Panc1 (cell line): ENCODE data around the gene FOXK1. TPM values are rescaled to one million over a fixed set of nuclear protein-coding genes. Genes with fewer than 3 reads are reported as not detected.

Source experiments
- ATAC-seq: fragments of 200-7000 bp; cut with Tn5 transposase; 2 replicates; pipeline ENCODE4 v1.9.1; 2020; ENCODE audit warnings: mild to moderate bottlenecking, moderate library complexity
- Bru-seq: library from RNA; stranded (reverse); fragments of 400-500 nt; gene quantifications from one replicate; lab custom pipeline; 2021; lab: Mats Ljungman, UMichigan
- BruChase-seq, 2 experiments: library from RNA; stranded (reverse); fragments of 400-500 nt; gene quantifications; one replicate each; lab custom pipeline; 2021; lab: Mats Ljungman, UMichigan
- BruUV-seq: library from RNA; stranded (reverse); fragments of 400-500 nt; replicated peaks from 2 replicates; lab custom pipeline; 2021; lab: Mats Ljungman, UMichigan
- CTCF ChIA-PET: fragments of 300-600 bp; sonication (Branson Sonifier 250); formaldehyde crosslinking; loops from one replicate; lab custom pipeline; 2022; ENCODE audit warnings: antibody characterized with exemption; lab: Charles Lee
- POLR2A ChIA-PET: fragments of 300-600 bp; sonication (Branson Sonifier 250); formaldehyde crosslinking; loops from one replicate; lab custom pipeline; 2022; ENCODE audit warnings: antibody characterized with exemption; lab: Charles Lee
- DNase-seq: peaks from one replicate; pipeline ENCODE4 v3.0.0-alpha.2; 2010; ENCODE audit warnings: low read depth, low spot score
- H3K27ac ChIP-seq: 2 replicates; pipeline ENCODE4 v1.5.1; 2011; ENCODE audit warnings: mild to moderate bottlenecking, low read length, inconsistent platforms
- H3K27me3 ChIP-seq: fragments of 200-500 bp; sonication (Bioruptor generic); 2 replicates; pipeline ENCODE4 v1.6.0; 2014; ENCODE audit warnings: low read length, inconsistent platforms; ENCODE audit not compliant: control insufficient read depth, insufficient read depth
- H3K36me3 ChIP-seq: fragments of 200-500 bp; sonication (Bioruptor generic); 2 replicates; pipeline ENCODE4 v1.5.1; 2014; ENCODE audit warnings: inconsistent platforms, mild to moderate bottlenecking, low read length, moderate library complexity; ENCODE audit not compliant: control insufficient read depth, insufficient read depth
- H3K4me1 ChIP-seq: 2 replicates; pipeline ENCODE4 v1.5.1; 2011; ENCODE audit warnings: inconsistent platforms, mild to moderate bottlenecking, low read length, moderate library complexity; ENCODE audit not compliant: control insufficient read depth, insufficient read depth
- H3K4me3 ChIP-seq, 2 experiments: 2 replicates each; pipeline ENCODE4 v1.5.1; 2011 to 2012; ENCODE audit warnings: low read depth in 2 of 2, low read length in 2 of 2, mild to moderate bottlenecking in 2 of 2, inconsistent platforms in 1 of 2, moderate library complexity in 1 of 2
- H3K9me3 ChIP-seq: fragments of 200-500 bp; sonication (Bioruptor generic); 2 replicates; pipeline ENCODE4 v1.5.1; 2014; ENCODE audit warnings: low read depth, mild to moderate bottlenecking, inconsistent platforms, low read length, moderate library complexity; ENCODE audit not compliant: control insufficient read depth, insufficient read depth
- POLR2AphosphoS5 ChIP-seq: IDR thresholded peaks from 2 replicates; pipeline ENCODE4 v1.6.1; 2012; ENCODE audit warnings: mild to moderate bottlenecking, low read depth, low read length, moderate library complexity
- SIN3A ChIP-seq: IDR thresholded peaks from 2 replicates; pipeline ENCODE4 v1.6.1; 2012; ENCODE audit warnings: low read depth, mild to moderate bottlenecking, low read length, moderate library complexity, borderline replicate concordance; ENCODE audit not compliant: insufficient read depth
- TCF7L2 ChIP-seq: IDR thresholded peaks from 2 replicates; pipeline ENCODE4 v1.6.1; 2011; ENCODE audit warnings: mild to moderate bottlenecking, low read depth, low read length, inconsistent platforms
- in situ Hi-C: cut with HindIII; loops from 2 replicates; pipeline ENCODE4 v1.10.0; 2016; ENCODE audit warnings: low sequenced_read_pairs, low pct_unique_long_range_greater_than_20kb
- intact Hi-C: fragments of 100-400 bp; cut with micrococcal nuclease; formaldehyde crosslinking; loops from one replicate; pipeline ENCODE4 v1.10.0; 2022; ENCODE audit not compliant: unreplicated experiment
- long read RNA-seq: library from polyadenylated mRNA; unstranded; transcript quantifications from one replicate; pipeline ENCODE4 v2.0.0, GENCODE V29; 2021; ENCODE audit not compliant: unreplicated experiment
- polyA plus RNA-seq: library from polyadenylated mRNA; unstranded; fragments of >200 nt; gene quantifications from one replicate; pipeline ENCODE4 v1.2.1, GENCODE V29; 2012; ENCODE audit warnings: missing spikeins; ENCODE audit not compliant: insufficient read length
- total RNA-seq: library from RNA; stranded (reverse); gene quantifications from one replicate; pipeline ENCODE4 v1.2.1, GENCODE V29; 2021; ENCODE audit not compliant: unreplicated experiment
- TF ChIP-seq, protein P1 (sequence below), 2 experiments: IDR thresholded peaks; 2 replicates each; pipeline ENCODE4 v1.6.1; 2011 to 2012; ENCODE audit warnings: low read depth in 2 of 2, control low read depth in 1 of 2, low read length in 1 of 2, mild to moderate bottlenecking in 1 of 2, moderate library complexity in 1 of 2; ENCODE audit not compliant: insufficient read depth in 1 of 2
- TF ChIP-seq, protein P2 (sequence below): fragments of 450-650 bp; IDR thresholded peaks from 2 replicates; pipeline ENCODE4 v1.5.1; 2017; ENCODE audit warnings: mild to moderate bottlenecking

Gene FOXK1
- total RNA-seq (72.7 TPM), Bru-seq, nascent RNA (percentile 85 among the genes with signal in this experiment), BruChase-seq, experiment 1, labeled RNA remaining after a 2-hour chase (percentile 91 among the genes with signal in this experiment), BruChase-seq, experiment 2, labeled RNA remaining after a 6-hour chase (percentile 95 among the genes with signal in this experiment)
- 17.7 TPM for polyA plus RNA-seq
- long read RNA-seq, full-length matches to known transcripts: 1 of 71 reads
- long read RNA-seq, partial matches to known transcripts: 5 of 71 reads
- long read RNA-seq, other reads (novel, unspliced or antisense): 65 of 71 reads

DNA sequence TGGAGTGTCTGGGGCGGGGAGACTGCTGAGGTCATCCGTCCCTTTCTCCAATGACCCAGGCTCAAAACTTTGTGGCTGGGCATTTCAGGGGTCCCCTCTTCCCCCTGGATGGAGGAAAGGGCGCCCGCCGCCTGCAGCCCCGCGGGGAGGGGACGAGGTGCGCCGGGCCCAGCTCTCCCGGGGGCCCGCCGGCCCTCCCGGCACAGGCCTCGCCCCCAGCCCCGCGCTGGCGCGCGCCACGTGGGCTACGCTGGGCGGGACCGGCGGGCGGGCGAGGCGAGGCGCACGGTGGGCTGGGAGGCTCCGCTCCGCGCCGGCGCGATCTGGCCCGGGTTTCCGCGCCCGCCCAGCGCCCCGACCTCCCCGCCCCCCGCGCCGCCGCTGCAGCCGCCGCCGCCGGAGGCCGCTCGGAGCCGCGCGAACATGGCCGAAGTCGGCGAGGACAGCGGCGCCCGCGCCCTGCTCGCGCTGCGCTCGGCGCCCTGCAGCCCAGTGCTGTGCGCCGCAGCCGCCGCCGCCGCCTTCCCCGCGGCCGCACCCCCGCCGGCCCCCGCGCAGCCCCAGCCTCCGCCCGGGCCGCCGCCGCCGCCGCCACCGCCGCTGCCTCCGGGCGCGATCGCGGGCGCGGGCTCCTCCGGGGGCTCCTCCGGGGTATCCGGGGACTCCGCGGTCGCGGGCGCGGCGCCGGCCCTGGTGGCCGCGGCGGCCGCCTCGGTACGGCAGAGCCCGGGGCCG is at the start of gene FOXK1:
TSS of gene FOXK1 (plus strand) at position 410 of the 735 bp plus-strand sequence. CDS start at position 424, 14 bp downstream.
- in situ Hi-C loops: no loop called here
- intact Hi-C loops: loop anchor here (2.0 kb wide), 1 partner anchor 41 kb away; no protein-coding TSS in a partner anchor
- no TSS peak for BruUV-seq
- ATAC-seq (peak; percentile 89), DNase-seq (no peak)
- Histone ChIP-seq H3K4me1 (peaks cover 14% of the 10 kb centered on the region), H3K27me3 (no peaks in the 10 kb centered on the region), H3K4me3 (peak within 1 kb of the TSS; percentile 69 to 90), H3K27ac (peak within 1 kb of the TSS; percentile 89), H3K9me3 (no peaks in the 10 kb centered on the region), H3K36me3 (no peaks in the 10 kb centered on the region)
- POLR2A ChIA-PET: interaction anchor here (0.5 to 0.6 kb wide), 3 partner anchors 15 to 36 kb away, joined by 3 to 12 read pairs (median 5); no protein-coding TSS in a partner anchor
- TF ChIP-seq POLR2AphosphoS5: peak; percentile 74
- TF ChIP-seq TCF7L2: peak; percentile 19; the same call in 1 of the 2 replicates
- TF ChIP-seq, protein P1, sequence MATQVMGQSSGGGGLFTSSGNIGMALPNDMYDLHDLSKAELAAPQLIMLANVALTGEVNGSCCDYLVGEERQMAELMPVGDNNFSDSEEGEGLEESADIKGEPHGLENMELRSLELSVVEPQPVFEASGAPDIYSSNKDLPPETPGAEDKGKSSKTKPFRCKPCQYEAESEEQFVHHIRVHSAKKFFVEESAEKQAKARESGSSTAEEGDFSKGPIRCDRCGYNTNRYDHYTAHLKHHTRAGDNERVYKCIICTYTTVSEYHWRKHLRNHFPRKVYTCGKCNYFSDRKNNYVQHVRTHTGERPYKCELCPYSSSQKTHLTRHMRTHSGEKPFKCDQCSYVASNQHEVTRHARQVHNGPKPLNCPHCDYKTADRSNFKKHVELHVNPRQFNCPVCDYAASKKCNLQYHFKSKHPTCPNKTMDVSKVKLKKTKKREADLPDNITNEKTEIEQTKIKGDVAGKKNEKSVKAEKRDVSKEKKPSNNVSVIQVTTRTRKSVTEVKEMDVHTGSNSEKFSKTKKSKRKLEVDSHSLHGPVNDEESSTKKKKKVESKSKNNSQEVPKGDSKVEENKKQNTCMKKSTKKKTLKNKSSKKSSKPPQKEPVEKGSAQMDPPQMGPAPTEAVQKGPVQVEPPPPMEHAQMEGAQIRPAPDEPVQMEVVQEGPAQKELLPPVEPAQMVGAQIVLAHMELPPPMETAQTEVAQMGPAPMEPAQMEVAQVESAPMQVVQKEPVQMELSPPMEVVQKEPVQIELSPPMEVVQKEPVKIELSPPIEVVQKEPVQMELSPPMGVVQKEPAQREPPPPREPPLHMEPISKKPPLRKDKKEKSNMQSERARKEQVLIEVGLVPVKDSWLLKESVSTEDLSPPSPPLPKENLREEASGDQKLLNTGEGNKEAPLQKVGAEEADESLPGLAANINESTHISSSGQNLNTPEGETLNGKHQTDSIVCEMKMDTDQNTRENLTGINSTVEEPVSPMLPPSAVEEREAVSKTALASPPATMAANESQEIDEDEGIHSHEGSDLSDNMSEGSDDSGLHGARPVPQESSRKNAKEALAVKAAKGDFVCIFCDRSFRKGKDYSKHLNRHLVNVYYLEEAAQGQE (IDR thresholded peaks at IDR 0.05; ENCODE audit: insufficient read depth in 1 of 2, low read depth in 2 of 2, low read length in 1 of 2): no peak
- peak; percentile 80; the same call in 1 of the 2 replicates for TF ChIP-seq SIN3A
- CTCF ChIA-PET: interaction anchor here (1.6 kb wide), 1 partner anchor 41 kb away, joined by 6 read pairs; no protein-coding TSS in a partner anchor

DNA sequence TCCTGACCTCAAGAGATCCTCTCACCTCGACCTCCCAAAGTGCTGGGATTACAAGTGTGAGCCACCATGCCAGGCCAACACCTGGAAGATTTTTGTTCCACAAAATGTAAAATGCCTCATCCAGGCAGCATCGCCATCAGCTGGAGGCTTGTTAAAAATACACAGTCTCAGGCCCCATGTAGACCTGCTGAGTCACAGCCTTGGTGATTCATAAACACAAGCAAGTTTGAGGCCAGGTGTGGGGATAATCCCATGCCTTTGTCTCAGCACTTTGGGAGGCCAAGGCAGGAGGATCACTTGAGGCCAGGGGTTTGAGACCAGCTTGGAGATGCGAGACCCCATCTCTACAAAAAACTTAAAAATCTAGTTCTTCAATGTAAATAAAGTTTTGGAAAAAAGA is 49.1 kb upstream of the FOXK1 start:
- no TSS peak for BruUV-seq
- Histone ChIP-seq H3K27me3 (no peaks in the 10 kb centered on the region), H3K27ac (no peak overlapping the region), H3K9me3 (no peaks in the 10 kb centered on the region), H3K4me1 (peaks cover 16% of the 10 kb centered on the region), H3K4me3 (no peak overlapping the region), H3K36me3 (no peaks in the 10 kb centered on the region)
- intact Hi-C loops: no loop called here
- in situ Hi-C loops: no loop called here
- ATAC-seq (peak; percentile 56; the same call in 1 of the 2 replicates), DNase-seq (peak; percentile 63)
- CTCF ChIA-PET: interaction anchor here (0.5 to 1.3 kb wide), 3 partner anchors 21 to 47 kb away, joined by 3 to 13 read pairs (median 4); no protein-coding TSS in a partner anchor
- POLR2A ChIA-PET: no interaction called here
- TF ChIP-seq TCF7L2: no peak
- TF ChIP-seq, protein P2, sequence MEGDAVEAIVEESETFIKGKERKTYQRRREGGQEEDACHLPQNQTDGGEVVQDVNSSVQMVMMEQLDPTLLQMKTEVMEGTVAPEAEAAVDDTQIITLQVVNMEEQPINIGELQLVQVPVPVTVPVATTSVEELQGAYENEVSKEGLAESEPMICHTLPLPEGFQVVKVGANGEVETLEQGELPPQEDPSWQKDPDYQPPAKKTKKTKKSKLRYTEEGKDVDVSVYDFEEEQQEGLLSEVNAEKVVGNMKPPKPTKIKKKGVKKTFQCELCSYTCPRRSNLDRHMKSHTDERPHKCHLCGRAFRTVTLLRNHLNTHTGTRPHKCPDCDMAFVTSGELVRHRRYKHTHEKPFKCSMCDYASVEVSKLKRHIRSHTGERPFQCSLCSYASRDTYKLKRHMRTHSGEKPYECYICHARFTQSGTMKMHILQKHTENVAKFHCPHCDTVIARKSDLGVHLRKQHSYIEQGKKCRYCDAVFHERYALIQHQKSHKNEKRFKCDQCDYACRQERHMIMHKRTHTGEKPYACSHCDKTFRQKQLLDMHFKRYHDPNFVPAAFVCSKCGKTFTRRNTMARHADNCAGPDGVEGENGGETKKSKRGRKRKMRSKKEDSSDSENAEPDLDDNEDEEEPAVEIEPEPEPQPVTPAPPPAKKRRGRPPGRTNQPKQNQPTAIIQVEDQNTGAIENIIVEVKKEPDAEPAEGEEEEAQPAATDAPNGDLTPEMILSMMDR: 0 out of 2 replicates have a peak, but pooled peaks have one; percentile 34
